Stimulated activated effector memory CD8-positive, alpha-beta T cell treated with anti-CD3 and anti-CD28 coated beads, Interleukin-12 subunit alpha, Interleukin-12 subunit beta, amount 100 ng/mL, for 72 hours (primary cell): ENCODE measurements around the gene IGSF22.
A peak's percentile ranks its signal among the peaks of the same experiment; 100 is the strongest.
"Not testable (repeated sequence)": the region's sequence is repeated elsewhere in the genome, so short reads cannot be mapped to it uniquely, and the experiment has no call there.

ENCODE experiments used
- ATAC-seq: fragments of 150-1000 bp; cut with Tn5 transposase; 2 replicates; pipeline ENCODE4 v1.10.0; 2021
- DNase-seq, 2 donors: peaks; one replicate each; pipeline ENCODE4 v3.0.0; 2021 to 2022; ENCODE audit warnings: low spot score in 2 of 2
- H3K27ac Mint-ChIP-seq: one replicate; pipeline ENCODE4 v1.8.0; 2022; ENCODE audit warnings: mild to moderate bottlenecking, mixed read lengths
- H3K36me3 Mint-ChIP-seq: one replicate; pipeline ENCODE4 v1.8.0; 2022; ENCODE audit warnings: mild to moderate bottlenecking, mixed read lengths
- H3K4me1 Mint-ChIP-seq: one replicate; pipeline ENCODE4 v1.8.0; 2022; ENCODE audit warnings: mixed read lengths
- H3K4me3 Mint-ChIP-seq: one replicate; pipeline ENCODE4 v1.8.0; 2022; ENCODE audit warnings: mild to moderate bottlenecking, mixed read lengths
- H3K9me3 Mint-ChIP-seq: one replicate; pipeline ENCODE4 v1.8.0; 2022; ENCODE audit warnings: mixed read lengths

IGSF22 gene

DNA sequence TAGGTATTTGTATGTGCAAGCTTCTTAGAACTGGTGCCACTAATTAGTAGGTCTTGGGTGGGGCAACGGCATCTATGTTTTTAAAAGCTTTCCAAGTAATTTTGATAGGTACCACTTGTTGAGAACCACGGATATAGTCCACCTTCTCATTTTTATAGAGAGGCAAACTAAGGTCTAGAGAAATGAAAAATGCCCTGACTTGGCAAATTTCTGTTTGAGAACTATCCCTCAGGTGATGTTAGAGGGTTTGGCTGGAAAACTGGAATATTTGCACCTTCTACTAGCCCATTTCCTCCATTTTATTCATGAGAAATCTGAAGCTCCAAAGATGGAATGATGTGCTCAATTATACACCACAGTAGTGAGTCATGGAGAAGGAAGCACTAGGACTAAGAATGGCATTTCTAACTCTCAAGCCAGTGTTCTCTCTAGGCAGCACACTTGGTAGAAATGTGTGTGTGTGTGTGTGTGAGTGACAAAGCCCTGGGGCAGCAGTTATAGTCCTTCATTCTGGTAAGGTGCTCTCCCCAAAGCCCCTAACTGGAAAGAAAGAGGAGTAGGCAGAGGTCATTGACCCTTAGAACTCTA is 29.3 kb downstream of the IGSF22 start:
- Mint-ChIP-seq H3K27ac (no peak overlapping the region), H3K4me1 (peaks cover 24% of the 10 kb centered on the region), H3K36me3 (no peaks in the 10 kb centered on the region), H3K9me3 (no peaks in the 10 kb centered on the region), H3K4me3 (no peak overlapping the region)
- ATAC-seq: no peak
- DNase-seq: no peak

- no peak for ATAC-seq
- Mint-ChIP-seq H3K36me3 (no peaks in the 10 kb centered on the region), H3K4me3 (no peak overlapping the region), H3K4me1 (peaks cover 8% of the 10 kb centered on the region), H3K27ac (no peak overlapping the region), H3K9me3 (no peaks in the 10 kb centered on the region)
- no peak for DNase-seq
Observed at GRCh38 chr11:18692941-18693760, 32.8 kb downstream of the IGSF22 start.

DNA sequence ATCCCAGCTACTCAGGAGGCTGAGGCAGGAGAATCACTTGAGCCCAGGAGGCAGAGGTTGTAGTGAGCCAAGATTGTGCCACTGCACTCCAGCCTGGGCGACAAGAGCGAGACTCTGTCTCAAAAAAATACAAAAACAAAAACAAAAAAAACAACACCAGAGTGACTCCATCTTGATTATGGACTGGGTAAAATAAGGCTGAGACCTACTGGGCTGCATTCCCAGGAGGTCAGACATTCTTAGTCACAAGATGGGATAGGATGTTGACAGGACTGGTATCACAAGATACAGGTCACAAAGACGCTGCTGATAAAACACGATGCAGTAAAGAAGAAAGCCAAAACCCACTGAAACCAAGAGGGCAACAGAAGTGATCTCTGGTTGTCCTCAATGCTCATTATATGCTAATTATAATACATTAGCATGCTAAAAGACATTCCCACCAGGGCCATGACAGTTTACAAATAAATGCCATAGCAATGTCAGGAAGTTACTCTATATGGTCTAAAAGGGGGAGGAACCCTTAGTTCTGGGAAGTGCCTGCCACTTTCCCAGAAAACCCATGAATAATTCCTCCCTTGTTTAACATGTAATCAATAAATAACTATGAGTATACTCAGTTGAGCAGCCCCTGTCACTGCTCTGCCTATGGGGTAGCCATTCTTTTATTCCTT is 34.4 kb downstream of the IGSF22 start:
- DNase-seq, H3K4me1 Mint-ChIP-seq, H3K4me3 Mint-ChIP-seq, H3K36me3 Mint-ChIP-seq, H3K27ac Mint-ChIP-seq, H3K9me3 Mint-ChIP-seq: not testable (repeated sequence)
- ATAC-seq: peak; percentile 66

GRCh38 chr11:18684267-18684666 is 41.7 kb downstream of the IGSF22 start:
- Mint-ChIP-seq H3K9me3 (no peaks in the 10 kb centered on the region), H3K36me3 (no peaks in the 10 kb centered on the region), H3K27ac (no peak overlapping the region), H3K4me3 (no peak overlapping the region), H3K4me1 (no peaks in the 10 kb centered on the region)
- ATAC-seq (no peak), DNase-seq (no peak)

- Mint-ChIP-seq H3K4me1 (no peaks in the 10 kb centered on the region), H3K27ac (no peak overlapping the region), H3K36me3 (no peaks in the 10 kb centered on the region), H3K9me3 (no peaks in the 10 kb centered on the region), H3K4me3 (no peak overlapping the region)
- DNase-seq: no peak
- no peak for ATAC-seq
Observed at GRCh38 chr11:18682466-18682865, 43.5 kb downstream of the IGSF22 start.

GRCh38 chr11:18681949-18682348 is 44.0 kb downstream of the IGSF22 start:
- not testable (repeated sequence) for H3K36me3 Mint-ChIP-seq, H3K9me3 Mint-ChIP-seq, DNase-seq, H3K27ac Mint-ChIP-seq, ATAC-seq, H3K4me1 Mint-ChIP-seq, H3K4me3 Mint-ChIP-seq

- ATAC-seq: no peak
- H3K4me3 Mint-ChIP-seq: no peak overlapping the region
- peaks cover under 1% of the 10 kb centered on the region for H3K4me1 Mint-ChIP-seq
- no peak for DNase-seq
- no peak overlapping the region for H3K27ac Mint-ChIP-seq
- H3K36me3 Mint-ChIP-seq: no peaks in the 10 kb centered on the region
- H3K9me3 Mint-ChIP-seq: no peaks in the 10 kb centered on the region
Observed at GRCh38 chr11:18677560-18677959, 48.4 kb downstream of the IGSF22 start.

- no peak for ATAC-seq
Observed at GRCh38 chr11:18676803-18677202, 49.2 kb downstream of the IGSF22 start.

GRCh38 chr11:18672209-18672608 is 53.8 kb downstream of the IGSF22 start:
- H3K36me3 Mint-ChIP-seq, H3K9me3 Mint-ChIP-seq, DNase-seq: not testable (repeated sequence)
- H3K27ac Mint-ChIP-seq: peak overlapping the region; percentile 91
- peak; percentile 96 for ATAC-seq
- H3K4me1 Mint-ChIP-seq: peaks cover 36% of the 10 kb centered on the region
- H3K4me3 Mint-ChIP-seq: peak overlapping the region; percentile 51

More at GRCh38 chr11:18676803-18677202, 49.2 kb downstream of the IGSF22 start:
- Mint-ChIP-seq H3K4me1 (peaks cover 6% of the 10 kb centered on the region), H3K36me3 (no peaks in the 10 kb centered on the region), H3K9me3 (no peaks in the 10 kb centered on the region), H3K27ac (no peak overlapping the region), H3K4me3 (no peak overlapping the region)
- DNase-seq: no peak

DNA sequence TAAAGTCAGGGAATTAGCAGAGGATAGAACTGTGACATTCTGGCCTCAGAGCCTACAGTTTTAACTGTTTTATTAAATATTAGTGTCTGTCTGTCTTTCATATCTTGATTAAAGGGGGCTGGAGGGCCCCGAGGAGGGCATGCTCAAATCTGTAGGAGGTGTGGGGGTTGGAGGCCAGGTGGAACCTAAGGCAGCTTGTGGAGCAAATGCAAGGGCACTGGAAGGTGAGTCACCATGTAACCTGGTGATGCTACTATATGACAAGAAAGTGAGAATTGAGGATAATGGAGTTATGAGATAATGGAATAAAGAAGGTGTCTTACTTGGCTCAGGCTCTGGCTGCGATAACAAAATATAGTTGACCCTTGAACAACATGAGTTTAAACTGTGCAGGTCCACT is 54.7 kb downstream of the IGSF22 start:
- Mint-ChIP-seq H3K4me3 (no peak overlapping the region), H3K27ac (peak overlapping the region; percentile 63), H3K4me1 (peaks cover 40% of the 10 kb centered on the region), H3K36me3 (no peaks in the 10 kb centered on the region), H3K9me3 (no peaks in the 10 kb centered on the region)
- no peak for DNase-seq
- peak; percentile 44 for ATAC-seq

GRCh38 chr11:18669711-18670110 is 56.3 kb downstream of the IGSF22 start:
- ATAC-seq (no peak), DNase-seq (no peak)
- no peaks in the 10 kb centered on the region for H3K36me3 Mint-ChIP-seq
- peak overlapping the region; percentile 16 for H3K4me3 Mint-ChIP-seq
- H3K4me1 Mint-ChIP-seq: peaks cover 46% of the 10 kb centered on the region
- H3K9me3 Mint-ChIP-seq: no peaks in the 10 kb centered on the region
- peak overlapping the region; percentile 56 for H3K27ac Mint-ChIP-seq

GRCh38 chr11:18669219-18669596 is 56.8 kb downstream of the IGSF22 start:
- ATAC-seq: peak; percentile 66
- no peak for DNase-seq
- Mint-ChIP-seq H3K9me3 (no peaks in the 10 kb centered on the region), H3K4me3 (peak overlapping the region; percentile 16), H3K27ac (peak overlapping the region; percentile 56), H3K36me3 (no peaks in the 10 kb centered on the region), H3K4me1 (peaks cover 46% of the 10 kb centered on the region)

DNA sequence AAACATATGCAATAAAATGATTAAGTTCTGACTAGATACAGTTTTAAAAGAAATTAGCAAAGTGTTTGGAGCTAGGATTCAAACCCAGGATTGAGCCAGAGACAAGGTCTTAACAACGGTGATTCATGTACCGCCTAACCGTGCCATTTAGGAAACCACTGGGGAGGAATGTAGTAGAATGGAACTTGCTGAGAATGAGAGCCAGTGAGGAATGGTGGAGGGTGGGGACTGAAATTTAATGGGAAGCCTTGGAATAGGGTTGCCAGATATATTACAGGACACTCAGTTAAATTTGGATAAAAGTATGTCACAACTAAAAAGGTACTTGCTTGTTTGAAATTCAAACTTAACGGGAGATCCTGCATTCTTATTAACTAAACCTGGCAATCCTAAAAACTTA is 57.9 kb downstream of the IGSF22 start:
- Mint-ChIP-seq H3K27ac (peak overlapping the region; percentile 56), H3K9me3 (no peaks in the 10 kb centered on the region), H3K4me3 (peak overlapping the region; percentile 16), H3K36me3 (no peaks in the 10 kb centered on the region), H3K4me1 (peaks cover 47% of the 10 kb centered on the region)
- ATAC-seq: no peak
- DNase-seq: no peak

DNA sequence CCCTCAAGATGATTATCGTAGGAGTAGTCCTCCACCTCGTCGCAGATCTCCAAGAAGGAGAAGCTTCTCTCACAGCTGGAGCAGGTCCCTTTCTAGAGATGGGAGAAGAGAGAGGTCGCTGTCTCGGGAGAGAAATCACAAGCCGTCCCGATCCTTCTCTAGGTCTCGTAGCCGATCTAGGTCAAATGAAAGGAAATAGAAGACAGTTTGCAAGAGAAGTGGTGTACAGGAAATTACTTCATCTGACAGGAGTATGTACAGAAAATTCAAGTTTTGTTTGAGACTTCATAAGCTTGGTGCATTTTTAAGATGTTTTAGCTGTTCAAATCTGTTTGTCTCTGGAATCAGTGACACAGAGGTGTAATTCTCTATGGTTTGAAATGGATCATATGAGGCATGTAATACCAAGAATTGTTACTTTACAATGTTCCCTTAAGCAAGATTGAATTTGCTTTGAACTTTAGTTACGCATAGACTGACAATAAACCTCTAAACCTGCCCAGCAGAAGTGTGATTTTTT is 60.6 kb downstream of the IGSF22 start:
- ATAC-seq: peak; percentile 72
- H3K4me3 Mint-ChIP-seq: peak overlapping the region; percentile 75
- not testable (repeated sequence) for H3K9me3 Mint-ChIP-seq

DNA sequence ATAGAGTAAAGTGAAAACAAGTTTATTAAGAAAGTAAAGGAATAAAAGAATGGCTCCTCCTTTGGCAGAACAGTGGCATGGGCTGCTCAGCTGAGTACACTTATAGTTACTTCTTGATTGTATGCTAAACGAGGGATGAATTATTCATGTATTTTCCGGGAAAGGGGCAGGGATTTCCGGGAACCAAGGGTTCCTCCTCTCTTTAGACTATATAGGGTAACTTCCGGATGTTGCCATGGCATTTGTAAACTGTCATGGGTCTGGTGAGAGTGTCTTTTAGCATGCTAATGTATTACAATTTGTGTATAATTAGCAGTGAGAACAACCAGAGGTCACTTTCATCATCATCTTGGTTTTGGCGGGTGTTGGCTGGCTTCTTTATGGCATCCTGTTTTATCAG is 68.3 kb downstream of the IGSF22 start:
- no peaks in the 10 kb centered on the region for H3K9me3 Mint-ChIP-seq
- H3K36me3 Mint-ChIP-seq: no peaks in the 10 kb centered on the region
- ATAC-seq (no peak), DNase-seq (no peak)
- H3K27ac Mint-ChIP-seq: no peak overlapping the region
- H3K4me3 Mint-ChIP-seq: no peak overlapping the region
- peaks cover 9% of the 10 kb centered on the region for H3K4me1 Mint-ChIP-seq

More for the DNA sequence above, 60.6 kb downstream of the IGSF22 start:
- not testable (repeated sequence) for H3K36me3 Mint-ChIP-seq, DNase-seq
- H3K27ac Mint-ChIP-seq: peak overlapping the region; percentile 96
- peaks cover 48% of the 10 kb centered on the region for H3K4me1 Mint-ChIP-seq
